Activated naive CD4-positive, alpha-beta T cell treated with anti-CD3 and anti-CD28 coated beads, Interleukin-2, amount 50 U/mL, for 24 hours (primary cell): ENCODE data around the gene RBM15B.
A peak's percentile ranks its signal among the peaks of the same experiment; 100 is the strongest.
"Not testable (repeated sequence)": the region's sequence is repeated elsewhere in the genome, so short reads cannot be mapped to it uniquely, and the experiment has no call there.

Source experiments
- H3K27ac Mint-ChIP-seq: one replicate; pipeline ENCODE4 v1.8.0; 2021; ENCODE audit warnings: mild to moderate bottlenecking, mixed read lengths
- H3K27me3 Mint-ChIP-seq: one replicate; pipeline ENCODE4 v1.8.0; 2021; ENCODE audit warnings: mixed read lengths
- H3K36me3 Mint-ChIP-seq: one replicate; pipeline ENCODE4 v1.8.0; 2021; ENCODE audit warnings: mixed read lengths
- H3K4me1 Mint-ChIP-seq: one replicate; pipeline ENCODE4 v1.8.0; 2021; ENCODE audit warnings: mixed read lengths
- H3K4me3 Mint-ChIP-seq: one replicate; pipeline ENCODE4 v1.8.0; 2021; ENCODE audit warnings: mild to moderate bottlenecking, mixed read lengths
- H3K9me3 Mint-ChIP-seq: one replicate; pipeline ENCODE4 v1.8.0; 2021; ENCODE audit warnings: mixed read lengths

The RBM15B gene

GRCh38 chr3:51385621-51386091 lies 5.4 kb upstream of the RBM15B start:
- H3K27ac Mint-ChIP-seq, result peak overlapping the region; percentile 93
- H3K27me3 Mint-ChIP-seq, result no peaks in the 10 kb centered on the region
- H3K4me1 Mint-ChIP-seq, result peaks cover 55% of the 10 kb centered on the region
- H3K9me3 Mint-ChIP-seq, result no peaks in the 10 kb centered on the region
- peak overlapping the region; percentile 93 for H3K4me3 Mint-ChIP-seq
- peaks cover 12% of the 10 kb centered on the region for H3K36me3 Mint-ChIP-seq

- Mint-ChIP-seq H3K36me3 (peaks cover 12% of the 10 kb centered on the region), H3K4me3 (peak overlapping the region; percentile 93), H3K4me1 (peaks cover 57% of the 10 kb centered on the region), H3K27me3 (no peaks in the 10 kb centered on the region), H3K27ac (peak overlapping the region; percentile 93), H3K9me3 (no peaks in the 10 kb centered on the region)
Observed at GRCh38 chr3:51386159-51386851, 4.8 kb upstream of the RBM15B start.

- H3K27me3 Mint-ChIP-seq, result no peaks in the 10 kb centered on the region
- H3K4me1 Mint-ChIP-seq, result peaks cover 57% of the 10 kb centered on the region
- H3K4me3 Mint-ChIP-seq, result peak overlapping the region; percentile 93
- no peaks in the 10 kb centered on the region for H3K9me3 Mint-ChIP-seq
- H3K36me3 Mint-ChIP-seq, result peaks cover 12% of the 10 kb centered on the region
- peak overlapping the region; percentile 93 for H3K27ac Mint-ChIP-seq
Observed at GRCh38 chr3:51386852-51387229, 4.2 kb upstream of the RBM15B start.

- not testable (repeated sequence) for H3K27me3 Mint-ChIP-seq, H3K9me3 Mint-ChIP-seq, H3K27ac Mint-ChIP-seq
- peaks cover 12% of the 10 kb centered on the region for H3K36me3 Mint-ChIP-seq
- peaks cover 57% of the 10 kb centered on the region for H3K4me1 Mint-ChIP-seq
- H3K4me3 Mint-ChIP-seq, result peak overlapping the region; percentile 93
Observed at GRCh38 chr3:51387281-51387680, 3.8 kb upstream of the RBM15B start.

- H3K4me3 Mint-ChIP-seq, result no peak overlapping the region
- no peaks in the 10 kb centered on the region for H3K9me3 Mint-ChIP-seq
- H3K36me3 Mint-ChIP-seq, result peaks cover 14% of the 10 kb centered on the region
- no peaks in the 10 kb centered on the region for H3K27me3 Mint-ChIP-seq
- H3K27ac Mint-ChIP-seq, result peak overlapping the region; percentile 35
- peaks cover 62% of the 10 kb centered on the region for H3K4me1 Mint-ChIP-seq
Observed at GRCh38 chr3:51388286-51389029, 2.6 kb upstream of the RBM15B start.

- Mint-ChIP-seq H3K27ac (peak overlapping the region; percentile 46), H3K4me1 (peaks cover 64% of the 10 kb centered on the region), H3K27me3 (no peaks in the 10 kb centered on the region), H3K4me3 (peak overlapping the region; percentile 30), H3K9me3 (no peaks in the 10 kb centered on the region), H3K36me3 (peaks cover 21% of the 10 kb centered on the region)
Observed at GRCh38 chr3:51389423-51390183, 1.5 kb upstream of the RBM15B start.

- H3K4me1 Mint-ChIP-seq, result peaks cover 72% of the 10 kb centered on the region
- H3K27me3 Mint-ChIP-seq, result no peaks in the 10 kb centered on the region
- H3K9me3 Mint-ChIP-seq, result no peaks in the 10 kb centered on the region
- peak overlapping the region; percentile 35 for H3K27ac Mint-ChIP-seq
- H3K4me3 Mint-ChIP-seq, result peak overlapping the region; percentile 71
- H3K36me3 Mint-ChIP-seq, result peaks cover 24% of the 10 kb centered on the region
Observed at GRCh38 chr3:51390246-51391074, 625 bp upstream of the RBM15B start.

GRCh38 chr3:51391566-51392354 lies 675 bp downstream of the RBM15B start:
- peaks cover 19% of the 10 kb centered on the region for H3K36me3 Mint-ChIP-seq
- peak overlapping the region; percentile 88 for H3K4me3 Mint-ChIP-seq
- peak overlapping the region; percentile 89 for H3K27ac Mint-ChIP-seq
- no peaks in the 10 kb centered on the region for H3K27me3 Mint-ChIP-seq
- peaks cover 68% of the 10 kb centered on the region for H3K4me1 Mint-ChIP-seq
- no peaks in the 10 kb centered on the region for H3K9me3 Mint-ChIP-seq

- peak overlapping the region; percentile 88 for H3K4me3 Mint-ChIP-seq
- no peak overlapping the region for H3K27ac Mint-ChIP-seq
- H3K27me3 Mint-ChIP-seq, result no peaks in the 10 kb centered on the region
- H3K9me3 Mint-ChIP-seq, result no peaks in the 10 kb centered on the region
- H3K4me1 Mint-ChIP-seq, result peaks cover 66% of the 10 kb centered on the region
- H3K36me3 Mint-ChIP-seq, result peaks cover 19% of the 10 kb centered on the region
Observed at GRCh38 chr3:51392355-51393133, 1.5 kb downstream of the RBM15B start.

- Mint-ChIP-seq H3K4me1 (peaks cover 60% of the 10 kb centered on the region), H3K27ac (peak overlapping the region; percentile 12), H3K4me3 (peak overlapping the region; percentile 88), H3K9me3 (no peaks in the 10 kb centered on the region), H3K36me3 (peaks cover 15% of the 10 kb centered on the region), H3K27me3 (no peaks in the 10 kb centered on the region)
Observed at GRCh38 chr3:51393134-51393495, 2.0 kb downstream of the RBM15B start.

- H3K4me3 Mint-ChIP-seq, result peak overlapping the region; percentile 88
- H3K36me3 Mint-ChIP-seq, result peaks cover 15% of the 10 kb centered on the region
- H3K27me3 Mint-ChIP-seq, result no peaks in the 10 kb centered on the region
- H3K27ac Mint-ChIP-seq, result no peak overlapping the region
- H3K9me3 Mint-ChIP-seq, result no peaks in the 10 kb centered on the region
- peaks cover 57% of the 10 kb centered on the region for H3K4me1 Mint-ChIP-seq
Observed at GRCh38 chr3:51393564-51393963, 2.5 kb downstream of the RBM15B start.

GRCh38 chr3:51394541-51394940 lies 3.5 kb downstream of the RBM15B start:
- peak overlapping the region; percentile 65 for H3K4me3 Mint-ChIP-seq
- peaks cover 15% of the 10 kb centered on the region for H3K36me3 Mint-ChIP-seq
- H3K27me3 Mint-ChIP-seq, result no peaks in the 10 kb centered on the region
- H3K27ac Mint-ChIP-seq, result no peak overlapping the region
- no peaks in the 10 kb centered on the region for H3K9me3 Mint-ChIP-seq
- peaks cover 50% of the 10 kb centered on the region for H3K4me1 Mint-ChIP-seq

- Mint-ChIP-seq H3K9me3 (no peaks in the 10 kb centered on the region), H3K27ac (peak overlapping the region; percentile 77), H3K27me3 (no peaks in the 10 kb centered on the region), H3K36me3 (peaks cover 15% of the 10 kb centered on the region), H3K4me1 (peaks cover 39% of the 10 kb centered on the region), H3K4me3 (no peak overlapping the region)
Observed at GRCh38 chr3:51395493-51396213, 4.6 kb downstream of the RBM15B start.
